ENCODE measurements around the gene KCNMB2.

The KCNMB2 gene

GRCh38 chr3:178765472-178765871 lies 229.2 kb downstream of the KCNMB2 start:
- no peak for DNase-seq

GRCh38 chr3:178767581-178767980 lies 231.3 kb downstream of the KCNMB2 start:
- no peak for DNase-seq

- no peak for DNase-seq
Observed at GRCh38 chr3:178768072-178768864, 232.0 kb downstream of the KCNMB2 start.

- DNase-seq: no peak
Observed at GRCh38 chr3:178771511-178771910, 235.3 kb downstream of the KCNMB2 start.

GRCh38 chr3:178772746-178773145 lies 236.5 kb downstream of the KCNMB2 start:
- DNase-seq: no peak

- DNase-seq: no peak
Observed at GRCh38 chr3:178773358-178773757, 237.1 kb downstream of the KCNMB2 start.

DNA sequence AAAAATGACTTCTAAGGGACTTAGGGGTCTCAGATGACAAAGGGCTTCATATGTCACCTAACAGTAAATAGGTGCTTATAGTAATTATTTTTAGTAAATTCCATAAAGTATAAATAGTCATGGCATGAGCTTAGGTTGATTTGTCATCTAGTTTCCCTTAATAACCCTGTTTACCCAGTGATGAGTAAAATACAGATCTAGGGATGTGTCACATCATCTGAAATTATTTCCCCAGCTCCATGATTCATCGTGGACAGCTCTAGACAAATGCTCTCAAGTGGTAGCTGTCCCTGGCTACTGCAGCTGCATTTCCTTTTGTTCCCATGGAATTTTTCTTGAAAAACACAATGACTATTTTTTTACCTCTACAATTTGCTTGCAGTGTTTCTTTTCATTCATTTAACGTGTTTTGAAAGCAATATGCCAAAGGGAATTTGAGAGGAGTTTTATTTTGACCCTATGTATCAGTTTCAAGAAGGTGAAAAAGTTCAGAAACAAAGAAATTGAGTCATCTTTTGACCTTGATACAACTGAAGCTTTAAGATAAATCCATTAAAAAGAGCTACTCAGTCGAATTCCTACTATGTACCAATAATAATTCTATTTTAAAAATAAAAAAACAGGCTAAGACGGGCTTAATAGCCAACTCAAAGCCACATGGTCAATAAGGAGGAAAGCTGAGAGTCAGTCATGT lies 241.6 kb downstream of the KCNMB2 start:
- no peak for DNase-seq

- DNase-seq: peak; percentile 67
Observed at GRCh38 chr3:178778589-178778988, 242.4 kb downstream of the KCNMB2 start.

DNA sequence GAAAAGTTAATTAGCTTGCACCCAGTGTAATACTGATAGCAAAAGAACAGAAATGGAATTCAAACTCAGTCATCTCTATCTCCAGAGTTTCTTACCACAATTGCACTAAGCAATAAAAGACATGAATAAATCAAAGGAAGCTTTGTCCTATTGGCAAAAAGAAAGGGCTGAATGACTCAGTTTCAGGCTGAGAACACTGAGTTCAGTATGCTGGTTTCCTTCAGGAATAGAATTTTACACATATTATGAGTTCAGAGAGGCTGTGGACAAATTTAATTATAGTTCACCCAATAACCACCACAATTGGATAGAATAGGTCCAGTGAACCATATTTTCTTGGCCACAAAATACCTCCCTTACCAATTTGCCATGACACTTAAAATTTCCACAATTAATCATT lies 249.7 kb downstream of the KCNMB2 start:
- no peak for DNase-seq

- no peak for DNase-seq
Observed at GRCh38 chr3:178787960-178788359, 251.7 kb downstream of the KCNMB2 start.

GRCh38 chr3:178794711-178795110 lies 258.5 kb downstream of the KCNMB2 start:
- DNase-seq: no peak

GRCh38 chr3:178795349-178795748 lies 259.1 kb downstream of the KCNMB2 start:
- no peak for DNase-seq

GRCh38 chr3:178802259-178802658 lies 266.0 kb downstream of the KCNMB2 start:
- no peak for DNase-seq

DNA sequence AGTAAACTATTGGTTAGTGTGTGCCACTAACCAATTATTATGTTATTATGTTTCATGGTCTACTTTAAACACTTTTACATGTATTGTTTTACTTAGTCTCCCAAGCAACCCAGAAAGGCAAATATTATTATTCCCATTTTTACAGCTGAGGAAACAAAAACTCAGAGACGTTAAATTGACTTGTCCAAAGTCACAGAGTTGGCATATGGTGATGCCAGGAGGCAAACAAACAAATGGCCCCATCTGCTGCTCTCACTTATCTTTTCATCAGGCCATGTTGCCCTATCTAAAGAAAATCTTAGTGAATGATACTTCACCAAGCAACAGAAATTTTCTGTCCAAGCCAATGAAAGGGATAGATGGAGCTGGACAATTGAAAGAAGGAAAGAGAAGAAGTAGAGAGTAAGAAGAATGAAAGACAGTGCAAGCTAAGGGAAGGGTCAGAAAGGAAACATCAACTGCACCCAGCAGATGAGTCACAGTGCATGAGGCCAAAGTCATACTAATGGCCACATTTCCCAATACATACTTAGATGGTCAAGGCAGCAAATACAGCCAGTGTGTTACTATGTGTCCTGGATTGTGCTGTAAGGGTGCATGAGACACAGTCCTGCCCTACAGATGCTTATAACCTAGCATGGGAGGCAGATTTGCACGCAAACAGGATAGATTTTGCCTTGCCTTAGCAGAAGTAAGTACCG lies 266.9 kb downstream of the KCNMB2 start:
- no peak for DNase-seq

DNA sequence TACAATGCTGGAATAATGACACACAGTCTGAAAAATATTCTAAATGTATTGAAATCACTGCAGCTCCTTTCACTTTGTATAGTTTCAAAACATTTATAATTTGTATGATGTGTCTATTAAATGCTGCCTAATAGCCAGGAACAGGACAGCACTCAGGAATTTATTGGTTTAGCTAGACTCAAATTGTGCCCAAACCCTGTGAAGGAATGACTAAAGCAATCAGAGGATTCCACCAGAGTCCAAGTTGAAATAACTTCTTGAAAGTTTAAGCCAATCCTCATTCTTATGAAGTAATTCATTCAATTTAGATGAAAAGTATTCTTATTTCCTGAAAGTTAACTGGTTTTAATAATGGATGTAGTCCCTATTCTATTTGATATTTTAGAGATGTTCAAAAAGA lies 268.4 kb downstream of the KCNMB2 start:
- DNase-seq: no peak

GRCh38 chr3:178805741-178806140 lies 269.5 kb downstream of the KCNMB2 start:
- DNase-seq: no peak

DNA sequence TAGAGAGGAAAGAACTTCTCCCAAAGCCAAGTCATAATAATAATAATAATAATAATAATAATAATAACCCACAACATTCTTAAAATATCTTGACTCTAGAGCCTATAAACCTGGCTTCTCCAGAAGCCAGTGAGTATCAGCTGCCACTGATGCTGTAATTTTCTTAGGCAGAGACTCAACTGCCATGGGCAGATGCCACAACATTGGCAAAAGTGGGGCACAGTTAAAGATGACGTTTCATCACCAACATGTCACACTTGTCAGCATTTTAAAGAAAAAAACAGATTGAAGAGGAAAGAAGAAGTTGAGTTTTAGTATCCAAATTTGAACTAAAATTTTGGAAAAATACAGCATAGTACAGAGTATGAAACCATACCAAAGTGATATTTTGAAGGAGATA lies 270.4 kb downstream of the KCNMB2 start:
- DNase-seq: no peak

DNA sequence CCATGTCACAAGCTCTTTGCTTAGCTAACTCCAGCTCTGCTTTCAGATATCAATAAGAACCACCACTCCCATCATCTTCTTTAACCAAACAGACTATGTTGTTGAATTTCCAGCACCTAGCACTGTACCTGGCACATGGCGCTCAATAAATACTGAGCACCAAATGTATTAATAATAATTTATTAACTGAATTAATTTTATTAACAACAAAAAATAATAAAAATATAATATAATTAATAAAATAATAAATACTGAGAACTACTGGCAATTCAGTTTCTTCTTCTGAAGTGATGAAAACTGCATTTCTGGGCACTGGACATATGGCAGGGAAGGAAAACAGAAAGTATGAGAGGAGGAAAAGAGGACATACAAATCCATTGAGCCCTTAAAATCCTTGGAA lies 271.5 kb downstream of the KCNMB2 start:
- no peak for DNase-seq

- DNase-seq: no peak
Observed at GRCh38 chr3:178808748-178809147, 272.5 kb downstream of the KCNMB2 start.

GRCh38 chr3:178810181-178810580 lies 273.9 kb downstream of the KCNMB2 start:
- no peak for DNase-seq

DNA sequence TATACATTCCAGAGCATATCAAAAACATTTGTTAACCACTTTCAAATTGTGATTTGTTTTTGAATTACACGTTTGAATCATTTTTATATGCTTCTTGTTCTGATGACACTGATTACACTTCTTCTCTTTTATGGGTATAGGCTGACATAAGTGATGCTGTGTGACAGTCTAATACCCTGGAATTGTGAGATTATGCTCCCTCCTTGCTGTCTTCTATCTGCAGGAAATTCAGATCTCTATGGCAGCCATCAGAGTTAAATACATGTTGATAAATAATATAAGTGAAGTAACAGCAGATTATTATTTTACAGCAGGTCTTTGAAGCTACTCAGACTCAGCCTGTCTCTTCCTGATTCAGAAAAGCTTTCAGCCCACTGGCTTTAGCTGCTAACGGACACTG lies 286.5 kb downstream of the KCNMB2 start:
- DNase-seq: no peak

DNA sequence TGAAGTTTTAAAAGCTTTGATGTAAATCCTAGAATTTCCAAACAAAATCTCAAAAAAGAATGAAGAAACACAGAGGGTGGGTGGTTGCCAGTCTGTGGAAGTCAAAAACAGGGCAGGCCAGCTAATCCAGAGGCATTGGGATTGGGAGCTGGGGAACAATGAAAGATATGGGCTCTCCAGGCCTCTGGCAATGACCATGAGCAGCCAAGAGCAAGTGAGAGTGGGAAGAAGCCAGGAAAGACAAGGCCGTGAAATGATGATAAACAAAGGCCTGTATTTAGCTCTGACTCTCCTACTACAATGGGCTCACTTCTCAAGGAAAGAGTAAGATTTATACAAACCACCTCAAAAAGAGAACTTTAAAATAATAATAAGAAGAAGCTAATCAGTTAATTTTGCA lies 286.9 kb downstream of the KCNMB2 start:
- DNase-seq: no peak

GRCh38 chr3:178823591-178824246 lies 287.5 kb downstream of the KCNMB2 start:
- no peak for DNase-seq
